ENCODE results near the gene GNG12.

DNA sequence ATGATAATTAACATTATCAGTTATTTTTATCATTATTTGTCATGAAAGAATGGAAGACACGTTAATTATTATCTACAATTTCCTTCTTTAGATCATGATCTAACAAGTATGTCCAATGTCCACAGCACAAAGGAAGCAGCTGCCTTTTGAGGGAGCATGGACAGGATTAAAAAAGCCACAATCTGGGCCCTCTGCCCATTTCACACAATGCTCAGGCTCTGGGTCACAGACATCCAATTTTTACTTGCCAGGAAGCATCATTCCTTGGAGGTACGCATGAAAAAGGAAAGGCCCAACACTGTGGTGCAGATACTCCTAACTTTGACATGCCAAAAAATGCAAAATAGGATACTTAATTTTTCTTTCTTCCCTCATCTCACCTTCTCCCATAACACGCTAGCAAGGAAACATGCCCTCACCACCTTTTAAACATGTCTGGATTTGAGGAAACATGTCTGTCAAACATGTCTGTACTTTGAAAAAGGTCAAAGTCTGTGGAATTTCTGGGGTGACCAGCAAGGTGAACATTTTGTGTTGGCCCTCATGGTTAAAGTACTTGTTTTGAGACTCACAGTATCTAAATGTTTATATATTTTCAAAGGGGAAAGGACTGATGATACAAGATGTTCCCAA is 108.2 kb downstream of the GNG12 start:
- TF ChIP-seq, protein P1, sequence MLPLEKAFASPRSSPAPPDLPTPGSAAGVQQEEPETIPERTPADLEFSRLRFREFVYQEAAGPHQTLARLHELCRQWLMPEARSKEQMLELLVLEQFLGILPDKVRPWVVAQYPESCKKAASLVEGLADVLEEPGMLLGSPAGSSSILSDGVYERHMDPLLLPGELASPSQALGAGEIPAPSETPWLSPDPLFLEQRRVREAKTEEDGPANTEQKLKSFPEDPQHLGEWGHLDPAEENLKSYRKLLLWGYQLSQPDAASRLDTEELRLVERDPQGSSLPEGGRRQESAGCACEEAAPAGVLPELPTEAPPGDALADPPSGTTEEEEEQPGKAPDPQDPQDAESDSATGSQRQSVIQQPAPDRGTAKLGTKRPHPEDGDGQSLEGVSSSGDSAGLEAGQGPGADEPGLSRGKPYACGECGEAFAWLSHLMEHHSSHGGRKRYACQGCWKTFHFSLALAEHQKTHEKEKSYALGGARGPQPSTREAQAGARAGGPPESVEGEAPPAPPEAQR (CRISPR knock-in tag; IDR thresholded peaks at IDR 0.05) = no peak
- TF ChIP-seq, protein P2, sequence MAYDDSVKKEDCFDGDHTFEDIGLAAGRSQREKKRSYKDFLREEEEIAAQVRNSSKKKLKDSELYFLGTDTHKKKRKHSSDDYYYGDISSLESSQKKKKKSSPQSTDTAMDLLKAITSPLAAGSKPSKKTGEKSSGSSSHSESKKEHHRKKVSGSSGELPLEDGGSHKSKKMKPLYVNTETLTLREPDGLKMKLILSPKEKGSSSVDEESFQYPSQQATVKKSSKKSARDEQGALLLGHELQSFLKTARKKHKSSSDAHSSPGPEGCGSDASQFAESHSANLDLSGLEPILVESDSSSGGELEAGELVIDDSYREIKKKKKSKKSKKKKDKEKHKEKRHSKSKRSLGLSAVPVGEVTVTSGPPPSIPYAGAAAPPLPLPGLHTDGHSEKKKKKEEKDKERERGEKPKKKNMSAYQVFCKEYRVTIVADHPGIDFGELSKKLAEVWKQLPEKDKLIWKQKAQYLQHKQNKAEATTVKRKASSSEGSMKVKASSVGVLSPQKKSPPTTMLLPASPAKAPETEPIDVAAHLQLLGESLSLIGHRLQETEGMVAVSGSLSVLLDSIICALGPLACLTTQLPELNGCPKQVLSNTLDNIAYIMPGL (CRISPR knock-in tag; IDR thresholded peaks at IDR 0.05) = no peak
- TF ChIP-seq, protein P3, sequence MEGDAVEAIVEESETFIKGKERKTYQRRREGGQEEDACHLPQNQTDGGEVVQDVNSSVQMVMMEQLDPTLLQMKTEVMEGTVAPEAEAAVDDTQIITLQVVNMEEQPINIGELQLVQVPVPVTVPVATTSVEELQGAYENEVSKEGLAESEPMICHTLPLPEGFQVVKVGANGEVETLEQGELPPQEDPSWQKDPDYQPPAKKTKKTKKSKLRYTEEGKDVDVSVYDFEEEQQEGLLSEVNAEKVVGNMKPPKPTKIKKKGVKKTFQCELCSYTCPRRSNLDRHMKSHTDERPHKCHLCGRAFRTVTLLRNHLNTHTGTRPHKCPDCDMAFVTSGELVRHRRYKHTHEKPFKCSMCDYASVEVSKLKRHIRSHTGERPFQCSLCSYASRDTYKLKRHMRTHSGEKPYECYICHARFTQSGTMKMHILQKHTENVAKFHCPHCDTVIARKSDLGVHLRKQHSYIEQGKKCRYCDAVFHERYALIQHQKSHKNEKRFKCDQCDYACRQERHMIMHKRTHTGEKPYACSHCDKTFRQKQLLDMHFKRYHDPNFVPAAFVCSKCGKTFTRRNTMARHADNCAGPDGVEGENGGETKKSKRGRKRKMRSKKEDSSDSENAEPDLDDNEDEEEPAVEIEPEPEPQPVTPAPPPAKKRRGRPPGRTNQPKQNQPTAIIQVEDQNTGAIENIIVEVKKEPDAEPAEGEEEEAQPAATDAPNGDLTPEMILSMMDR (IDR thresholded peaks at IDR 0.05) = no peak
- TF ChIP-seq IRF2 (CRISPR knock-in tag; IDR thresholded peaks at IDR 0.05; ENCODE audit: borderline replicate concordance, low read depth) (no peak), SMAD3 (CRISPR knock-in tag; IDR thresholded peaks at IDR 0.05; ENCODE audit: borderline replicate concordance) (no peak), CREB1 (CRISPR knock-in tag; IDR thresholded peaks at IDR 0.05) (no peak), JUN (CRISPR knock-in tag; IDR thresholded peaks at IDR 0.05) (no peak), ZNF263 (CRISPR knock-in tag; IDR thresholded peaks at IDR 0.05; ENCODE audit: low read depth) (no peak), CREM (CRISPR knock-in tag; IDR thresholded peaks at IDR 0.05) (no peak), TEAD4 (CRISPR knock-in tag; IDR thresholded peaks at IDR 0.05) (no peak)
- TF ChIP-seq, protein P4, sequence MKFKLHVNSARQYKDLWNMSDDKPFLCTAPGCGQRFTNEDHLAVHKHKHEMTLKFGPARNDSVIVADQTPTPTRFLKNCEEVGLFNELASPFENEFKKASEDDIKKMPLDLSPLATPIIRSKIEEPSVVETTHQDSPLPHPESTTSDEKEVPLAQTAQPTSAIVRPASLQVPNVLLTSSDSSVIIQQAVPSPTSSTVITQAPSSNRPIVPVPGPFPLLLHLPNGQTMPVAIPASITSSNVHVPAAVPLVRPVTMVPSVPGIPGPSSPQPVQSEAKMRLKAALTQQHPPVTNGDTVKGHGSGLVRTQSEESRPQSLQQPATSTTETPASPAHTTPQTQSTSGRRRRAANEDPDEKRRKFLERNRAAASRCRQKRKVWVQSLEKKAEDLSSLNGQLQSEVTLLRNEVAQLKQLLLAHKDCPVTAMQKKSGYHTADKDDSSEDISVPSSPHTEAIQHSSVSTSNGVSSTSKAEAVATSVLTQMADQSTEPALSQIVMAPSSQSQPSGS (CRISPR knock-in tag; IDR thresholded peaks at IDR 0.05; ENCODE audit: borderline replicate concordance, low read depth) = no peak
- TF ChIP-seq, protein P5, sequence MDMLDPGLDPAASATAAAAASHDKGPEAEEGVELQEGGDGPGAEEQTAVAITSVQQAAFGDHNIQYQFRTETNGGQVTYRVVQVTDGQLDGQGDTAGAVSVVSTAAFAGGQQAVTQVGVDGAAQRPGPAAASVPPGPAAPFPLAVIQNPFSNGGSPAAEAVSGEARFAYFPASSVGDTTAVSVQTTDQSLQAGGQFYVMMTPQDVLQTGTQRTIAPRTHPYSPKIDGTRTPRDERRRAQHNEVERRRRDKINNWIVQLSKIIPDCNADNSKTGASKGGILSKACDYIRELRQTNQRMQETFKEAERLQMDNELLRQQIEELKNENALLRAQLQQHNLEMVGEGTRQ (CRISPR knock-in tag; IDR thresholded peaks at IDR 0.05) = no peak
- TF ChIP-seq, protein P6, sequence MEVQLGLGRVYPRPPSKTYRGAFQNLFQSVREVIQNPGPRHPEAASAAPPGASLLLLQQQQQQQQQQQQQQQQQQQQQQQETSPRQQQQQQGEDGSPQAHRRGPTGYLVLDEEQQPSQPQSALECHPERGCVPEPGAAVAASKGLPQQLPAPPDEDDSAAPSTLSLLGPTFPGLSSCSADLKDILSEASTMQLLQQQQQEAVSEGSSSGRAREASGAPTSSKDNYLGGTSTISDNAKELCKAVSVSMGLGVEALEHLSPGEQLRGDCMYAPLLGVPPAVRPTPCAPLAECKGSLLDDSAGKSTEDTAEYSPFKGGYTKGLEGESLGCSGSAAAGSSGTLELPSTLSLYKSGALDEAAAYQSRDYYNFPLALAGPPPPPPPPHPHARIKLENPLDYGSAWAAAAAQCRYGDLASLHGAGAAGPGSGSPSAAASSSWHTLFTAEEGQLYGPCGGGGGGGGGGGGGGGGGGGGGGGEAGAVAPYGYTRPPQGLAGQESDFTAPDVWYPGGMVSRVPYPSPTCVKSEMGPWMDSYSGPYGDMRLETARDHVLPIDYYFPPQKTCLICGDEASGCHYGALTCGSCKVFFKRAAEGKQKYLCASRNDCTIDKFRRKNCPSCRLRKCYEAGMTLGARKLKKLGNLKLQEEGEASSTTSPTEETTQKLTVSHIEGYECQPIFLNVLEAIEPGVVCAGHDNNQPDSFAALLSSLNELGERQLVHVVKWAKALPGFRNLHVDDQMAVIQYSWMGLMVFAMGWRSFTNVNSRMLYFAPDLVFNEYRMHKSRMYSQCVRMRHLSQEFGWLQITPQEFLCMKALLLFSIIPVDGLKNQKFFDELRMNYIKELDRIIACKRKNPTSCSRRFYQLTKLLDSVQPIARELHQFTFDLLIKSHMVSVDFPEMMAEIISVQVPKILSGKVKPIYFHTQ (CRISPR knock-in tag; IDR thresholded peaks at IDR 0.05) = no peak
- TF ChIP-seq, protein P7, sequence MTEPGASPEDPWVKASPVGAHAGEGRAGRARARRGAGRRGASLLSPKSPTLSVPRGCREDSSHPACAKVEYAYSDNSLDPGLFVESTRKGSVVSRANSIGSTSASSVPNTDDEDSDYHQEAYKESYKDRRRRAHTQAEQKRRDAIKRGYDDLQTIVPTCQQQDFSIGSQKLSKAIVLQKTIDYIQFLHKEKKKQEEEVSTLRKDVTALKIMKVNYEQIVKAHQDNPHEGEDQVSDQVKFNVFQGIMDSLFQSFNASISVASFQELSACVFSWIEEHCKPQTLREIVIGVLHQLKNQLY (CRISPR knock-in tag; IDR thresholded peaks at IDR 0.05) = no peak
